Measurements from ENCODE around the gene GHITM. TPM values are rescaled to one million over a fixed set of nuclear protein-coding genes. Genes with fewer than 3 reads are reported as not detected.
"Not testable (repeated sequence)": the region's sequence is repeated elsewhere in the genome, so short reads cannot be mapped to it uniquely, and the experiment has no call there.

The GHITM gene
- total RNA-seq, 2 experiments from 2014 or later, result 120 to 124 TPM

GRCh38 chr10:84156009-84156408 lies 16.7 kb downstream of the GHITM start:
- H3K27me3 Mint-ChIP-seq, result peaks cover 7% of the 10 kb centered on the region
- POLR2A ChIA-PET, result interaction anchor here (1.1 to 2.8 kb wide), 4 partner anchors 8 to 43 kb away, joined by 3 to 11 read pairs (median 6); partner anchors contain the start of gene GHITM
- no peak overlapping the region for H3K27ac Mint-ChIP-seq
- H3K4me3 Mint-ChIP-seq, result no peak overlapping the region
- peaks cover 11% of the 10 kb centered on the region for H3K4me1 Mint-ChIP-seq
- no peaks in the 10 kb centered on the region for H3K9me3 Mint-ChIP-seq
- DNase-seq, result no peak
- CTCF ChIA-PET, result interaction anchor here (1.0 to 1.4 kb wide), 2 partner anchors 8 to 36 kb away, joined by 3 to 14 read pairs; no protein-coding TSS in a partner anchor
- peaks cover 30% of the 10 kb centered on the region for H3K36me3 Mint-ChIP-seq (ENCODE audit: low read depth)

DNA sequence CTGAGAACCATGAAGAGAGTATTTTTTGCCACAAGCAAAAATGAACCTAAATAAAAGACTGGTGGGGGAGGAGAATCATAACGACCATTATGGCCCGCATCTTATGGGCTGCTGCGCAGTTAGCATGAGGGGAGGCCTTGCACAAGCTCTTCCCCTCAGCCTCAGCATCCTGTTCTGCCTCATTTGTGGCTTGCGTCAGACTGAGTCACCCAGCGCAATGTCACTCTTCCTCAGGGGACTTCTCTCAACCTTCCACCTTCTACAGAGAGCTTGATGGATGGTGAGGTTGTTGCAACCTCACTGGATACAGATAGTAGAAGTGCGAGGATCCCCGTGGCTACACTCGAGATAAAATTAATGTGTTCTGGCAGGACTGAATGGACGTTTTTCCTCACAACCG lies 17.5 kb downstream of the GHITM start:
- CTCF ChIA-PET, result interaction anchor here (1.4 kb wide), 1 partner anchor 9 kb away, joined by 14 read pairs; no protein-coding TSS in a partner anchor
- Mint-ChIP-seq H3K27ac (no peak overlapping the region), H3K27me3 (peaks cover 9% of the 10 kb centered on the region), H3K9me3 (no peaks in the 10 kb centered on the region), H3K4me3 (no peak overlapping the region), H3K4me1 (peaks cover 11% of the 10 kb centered on the region), H3K36me3 (ENCODE audit: low read depth) (peaks cover 28% of the 10 kb centered on the region)
- DNase-seq, result no peak
- POLR2A ChIA-PET, result interaction anchor here (1.0 to 2.8 kb wide), 5 partner anchors 9 to 43 kb away, joined by 3 to 11 read pairs (median 5); partner anchors contain the start of gene GHITM

- Mint-ChIP-seq H3K4me1 (peaks cover 11% of the 10 kb centered on the region), H3K27ac (no peak overlapping the region), H3K27me3 (peaks cover 10% of the 10 kb centered on the region), H3K36me3 (ENCODE audit: low read depth) (peaks cover 19% of the 10 kb centered on the region), H3K4me3 (no peak overlapping the region), H3K9me3 (no peaks in the 10 kb centered on the region)
- DNase-seq, result no peak
- ChIA-PET POLR2A (interaction anchor here (2.1 to 2.8 kb wide), 2 partner anchors 10 to 19 kb away, joined by 6 to 11 read pairs; partner anchors contain the start of gene GHITM), CTCF (no interaction called here)
These were observed 18.8 kb downstream of the GHITM start for GRCh38 chr10:84158061-84158460.

GRCh38 chr10:84158550-84158949 lies 19.2 kb downstream of the GHITM start:
- Mint-ChIP-seq H3K9me3 (no peaks in the 10 kb centered on the region), H3K36me3 (ENCODE audit: low read depth) (peaks cover 15% of the 10 kb centered on the region), H3K4me1 (peaks cover 11% of the 10 kb centered on the region), H3K27ac (no peak overlapping the region), H3K4me3 (no peak overlapping the region), H3K27me3 (peaks cover 13% of the 10 kb centered on the region)
- POLR2A ChIA-PET, result no interaction called here
- DNase-seq, result no peak
- CTCF ChIA-PET, result interaction anchor here (2.5 kb wide), 1 partner anchor 10 kb away, joined by 15 read pairs; no protein-coding TSS in a partner anchor

DNA sequence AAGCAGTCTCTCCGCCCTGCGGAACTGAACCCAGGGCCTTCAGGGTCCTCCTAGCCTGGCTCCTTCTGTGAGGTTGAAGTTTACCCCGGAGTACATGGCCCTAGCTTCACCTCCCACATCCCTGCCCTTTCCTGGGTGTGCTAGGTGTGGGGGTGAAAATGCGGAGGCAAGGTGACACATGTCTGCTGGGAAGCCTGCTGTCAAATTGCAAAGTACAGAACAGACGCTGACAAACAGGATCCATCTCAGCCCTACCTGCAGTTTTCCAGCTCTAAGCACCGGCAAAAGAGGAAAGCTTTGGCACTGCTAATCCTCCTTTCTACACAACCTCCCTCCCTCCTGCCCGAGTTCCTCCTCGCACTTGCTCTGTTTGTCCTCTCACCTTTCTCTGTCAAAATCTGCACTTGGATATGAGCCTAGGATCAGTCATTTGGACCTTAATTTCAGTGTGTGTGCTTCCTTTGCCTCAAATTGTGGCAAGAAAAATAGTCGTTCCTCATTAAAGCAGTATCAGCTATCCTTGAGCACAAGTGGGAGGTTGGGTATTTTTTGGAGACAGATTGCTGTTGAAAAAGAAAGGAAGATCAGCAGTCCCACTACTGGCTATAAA lies 19.9 kb downstream of the GHITM start:
- H3K4me3 Mint-ChIP-seq, result no peak overlapping the region
- CTCF ChIA-PET, result interaction anchor here (2.5 kb wide), 1 partner anchor 11 kb away, joined by 15 read pairs; no protein-coding TSS in a partner anchor
- peaks cover 16% of the 10 kb centered on the region for H3K27me3 Mint-ChIP-seq
- H3K27ac Mint-ChIP-seq, result no peak overlapping the region
- peaks cover 11% of the 10 kb centered on the region for H3K4me1 Mint-ChIP-seq
- peaks cover 14% of the 10 kb centered on the region for H3K36me3 Mint-ChIP-seq (ENCODE audit: low read depth)
- no peak for DNase-seq
- no peaks in the 10 kb centered on the region for H3K9me3 Mint-ChIP-seq
- POLR2A ChIA-PET, result no interaction called here

GRCh38 chr10:84160663-84161362 lies 21.5 kb downstream of the GHITM start:
- Mint-ChIP-seq H3K27me3 (peaks cover 22% of the 10 kb centered on the region), H3K36me3 (ENCODE audit: low read depth) (peaks cover 1% of the 10 kb centered on the region), H3K27ac (no peak overlapping the region), H3K4me1 (peaks cover 11% of the 10 kb centered on the region), H3K4me3 (no peak overlapping the region), H3K9me3 (no peaks in the 10 kb centered on the region)
- CTCF ChIA-PET, result interaction anchor here (1.1 to 2.5 kb wide), 2 partner anchors 13 kb away, joined by 4 to 15 read pairs; no protein-coding TSS in a partner anchor
- DNase-seq, result no peak
- POLR2A ChIA-PET, result no interaction called here

DNA sequence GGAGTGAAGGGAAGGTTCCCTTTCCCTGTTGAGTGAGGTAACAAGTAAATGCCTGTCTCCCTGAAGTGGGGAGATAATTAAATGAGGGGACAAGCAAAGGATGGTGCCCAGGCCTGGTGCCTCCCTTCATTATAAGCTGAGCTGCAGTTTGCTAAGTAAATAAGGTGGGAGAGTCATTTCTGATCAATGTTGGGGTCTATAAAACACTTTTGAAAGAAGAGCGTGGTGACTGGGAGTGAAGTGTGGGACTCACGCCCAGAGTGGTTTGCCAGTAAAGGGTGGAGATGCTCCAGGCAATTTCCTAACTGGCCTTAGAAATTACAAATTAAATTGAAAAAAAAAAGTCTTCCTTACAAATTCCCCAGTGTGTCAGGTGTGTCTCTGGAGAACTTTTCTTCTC lies 24.7 kb downstream of the GHITM start:
- H3K4me3 Mint-ChIP-seq, result no peak overlapping the region

DNA sequence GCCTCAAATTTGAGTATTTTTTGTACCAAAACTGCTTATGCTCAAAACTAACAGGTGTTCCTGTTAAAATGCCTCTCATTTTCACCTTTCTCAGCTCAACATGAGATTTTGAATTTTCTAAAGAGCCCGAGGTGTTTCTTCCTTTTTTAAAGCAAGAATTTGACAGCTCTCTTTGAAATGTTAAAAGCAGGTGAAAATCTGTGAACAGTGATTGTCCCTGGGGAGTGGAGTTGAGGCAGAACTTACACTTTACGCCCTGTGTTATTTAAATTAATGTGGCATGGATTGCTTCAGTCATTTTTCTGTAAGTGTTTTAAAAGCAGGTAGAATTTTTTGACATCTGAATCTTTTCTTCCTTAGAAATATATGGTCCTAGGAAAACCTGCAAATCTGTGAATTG lies 25.1 kb downstream of the GHITM start:
- POLR2A ChIA-PET, result no interaction called here
- no peak for DNase-seq
- H3K27ac Mint-ChIP-seq, result no peak overlapping the region
- no peaks in the 10 kb centered on the region for H3K9me3 Mint-ChIP-seq
- H3K36me3 Mint-ChIP-seq (ENCODE audit: low read depth), result no peaks in the 10 kb centered on the region
- H3K4me1 Mint-ChIP-seq, result no peaks in the 10 kb centered on the region
- H3K4me3 Mint-ChIP-seq, result no peak overlapping the region
- peaks cover 21% of the 10 kb centered on the region for H3K27me3 Mint-ChIP-seq
- CTCF ChIA-PET, result interaction anchor here (2.7 kb wide), 1 partner anchor 16 kb away, joined by 11 read pairs; no protein-coding TSS in a partner anchor

More for the DNA sequence above, 24.7 kb downstream of the GHITM start:
- Mint-ChIP-seq H3K27ac (no peak overlapping the region), H3K9me3 (no peaks in the 10 kb centered on the region), H3K4me1 (no peaks in the 10 kb centered on the region), H3K27me3 (peaks cover 22% of the 10 kb centered on the region), H3K36me3 (ENCODE audit: low read depth) (no peaks in the 10 kb centered on the region)
- ChIA-PET CTCF (interaction anchor here (2.7 kb wide), 1 partner anchor 15 kb away, joined by 11 read pairs; no protein-coding TSS in a partner anchor), POLR2A (no interaction called here)
- no peak for DNase-seq

- Mint-ChIP-seq H3K4me1 (no peaks in the 10 kb centered on the region), H3K27ac (no peak overlapping the region), H3K4me3 (no peak overlapping the region), H3K36me3 (ENCODE audit: low read depth) (no peaks in the 10 kb centered on the region), H3K9me3 (no peaks in the 10 kb centered on the region), H3K27me3 (peaks cover 14% of the 10 kb centered on the region)
- ChIA-PET POLR2A (no interaction called here), CTCF (interaction anchor here (1.8 kb wide), 1 partner anchor 19 kb away, joined by 3 read pairs; no protein-coding TSS in a partner anchor)
- no peak for DNase-seq
These were observed 27.4 kb downstream of the GHITM start for GRCh38 chr10:84166620-84167288.

DNA sequence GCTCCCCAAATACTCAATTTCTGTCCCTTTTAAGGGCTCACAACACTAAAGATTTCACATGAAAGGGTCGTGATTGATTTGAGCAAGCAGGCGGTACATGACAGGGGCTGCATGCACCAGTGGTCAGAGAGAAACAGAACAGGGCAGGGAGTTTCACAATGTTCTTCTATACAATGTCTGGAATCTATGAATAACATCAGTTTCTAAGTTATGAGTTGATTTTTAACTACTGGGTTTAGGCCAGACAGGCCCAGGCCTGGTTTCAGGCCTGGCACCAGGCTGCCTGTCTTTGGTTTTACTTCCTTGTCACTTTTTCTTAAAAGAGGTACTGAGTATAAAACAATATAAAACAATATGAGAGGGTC lies 28.0 kb downstream of the GHITM start:
- H3K36me3 Mint-ChIP-seq (ENCODE audit: low read depth); DNase-seq; H3K4me3 Mint-ChIP-seq; H3K4me1 Mint-ChIP-seq; H3K27ac Mint-ChIP-seq; POLR2A ChIA-PET; H3K9me3 Mint-ChIP-seq: not testable (repeated sequence)
- H3K27me3 Mint-ChIP-seq, result peaks cover 12% of the 10 kb centered on the region
- CTCF ChIA-PET, result interaction anchor here (1.8 kb wide), 1 partner anchor 19 kb away, joined by 3 read pairs; no protein-coding TSS in a partner anchor

- POLR2A ChIA-PET; H3K27ac Mint-ChIP-seq; H3K36me3 Mint-ChIP-seq (ENCODE audit: low read depth); H3K9me3 Mint-ChIP-seq; H3K4me1 Mint-ChIP-seq; H3K4me3 Mint-ChIP-seq; H3K27me3 Mint-ChIP-seq; DNase-seq: not testable (repeated sequence)
- CTCF ChIA-PET, result interaction anchor here (1.1 kb wide), 1 partner anchor 19 kb away, joined by 3 read pairs; no protein-coding TSS in a partner anchor
These were observed 29.1 kb downstream of the GHITM start for GRCh38 chr10:84168382-84168781.

DNA sequence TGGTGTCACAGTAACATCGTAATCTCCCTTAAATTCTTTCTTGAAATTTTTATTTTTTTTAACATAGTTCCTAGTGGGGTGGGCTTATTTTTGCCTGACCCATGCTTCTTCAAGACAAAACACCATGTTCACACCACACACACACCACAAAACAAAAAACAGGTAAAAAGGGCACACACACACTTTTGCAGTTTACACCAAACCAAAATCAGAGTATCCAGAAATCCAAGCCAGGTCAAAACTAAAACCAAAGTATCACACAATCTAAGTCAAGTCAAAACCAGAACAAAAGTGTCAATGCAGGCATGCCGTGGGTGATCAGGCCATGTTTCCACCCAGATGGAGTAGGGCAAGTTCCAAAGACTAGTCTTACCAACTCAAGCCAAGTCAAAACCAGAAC lies 31.9 kb downstream of the GHITM start:
- H3K27me3 Mint-ChIP-seq; H3K9me3 Mint-ChIP-seq; H3K36me3 Mint-ChIP-seq (ENCODE audit: low read depth); H3K27ac Mint-ChIP-seq; H3K4me1 Mint-ChIP-seq; H3K4me3 Mint-ChIP-seq; POLR2A ChIA-PET; CTCF ChIA-PET; DNase-seq: not testable (repeated sequence)
